CD14-positive monocyte (primary cell): ENCODE measurements around the gene PTGR2. TPM values are rescaled to one million over a fixed set of nuclear protein-coding genes. Genes with fewer than 3 reads are reported as not detected.

Source experiments
- DNase-seq, 3 donors: peaks; one replicate each; pipeline ENCODE4 v3.0.0-alpha.2; 2011 to 2022
- H2AFZ ChIP-seq: 2 replicates; pipeline ENCODE4 v1.6.0; 2012; ENCODE audit warnings: mild to moderate bottlenecking, low read depth, low read length, inconsistent platforms; ENCODE audit not compliant: insufficient read depth, poor library complexity, severe bottlenecking
- H3K27ac ChIP-seq, 2 donors: 1 replicate in 1 of 2; 2 replicates in 1 of 2; pipeline ENCODE4 v1.5.1; 2012 to 2013; ENCODE audit warnings: low read length in 2 of 2, control low read depth in 1 of 2, inconsistent platforms in 1 of 2, low read depth in 1 of 2, mild to moderate bottlenecking in 1 of 2
- H3K27me3 ChIP-seq, 2 donors: one replicate each; pipeline versions ENCODE4 v1.6.0 to v1.6.1; 2011 to 2013; ENCODE audit warnings: low read length in 2 of 2; ENCODE audit not compliant: control insufficient read depth in 2 of 2, insufficient read depth in 2 of 2
- H3K36me3 ChIP-seq, 2 donors: replicated peaks in 1 of 2; 1 replicate in 1 of 2; 2 replicates in 1 of 2; pipeline versions ENCODE4 v1.5.1 to v1.6.1; 2012 to 2013; ENCODE audit warnings: low read length in 2 of 2, control low read depth in 1 of 2, inconsistent platforms in 1 of 2, mild to moderate bottlenecking in 1 of 2; ENCODE audit not compliant: insufficient read depth in 2 of 2, control insufficient read depth in 1 of 2
- H3K4me1 ChIP-seq, 2 donors: 1 replicate in 1 of 2; 2 replicates in 1 of 2; pipeline versions ENCODE4 v1.5.1 to v1.6.1; 2012 to 2013; ENCODE audit warnings: low read length in 2 of 2, control low read depth in 1 of 2, inconsistent platforms in 1 of 2, mild to moderate bottlenecking in 1 of 2, moderate library complexity in 1 of 2; ENCODE audit not compliant: insufficient read depth in 2 of 2, control insufficient read depth in 1 of 2
- H3K4me2 ChIP-seq: replicated peaks from 2 replicates; pipeline ENCODE3; 2012; ENCODE audit warnings: low read length, moderate library complexity, mild to moderate bottlenecking; ENCODE audit not compliant: poor library complexity, severe bottlenecking; ENCODE audit errors: extremely low read depth
- H3K4me3 ChIP-seq, 3 experiments: fragments of 200-600 bp in 1 of 3; sonication (generic) in 1 of 3; replicated peaks in 1 of 3; 1 replicate in 2 of 3; 2 replicates in 1 of 3; pipeline ENCODE4 v1.5.1; 2011 to 2013; ENCODE audit warnings: low read length in 3 of 3, mild to moderate bottlenecking in 3 of 3, control low read depth in 2 of 3, low read depth in 2 of 3, inconsistent platforms in 1 of 3, moderate library complexity in 1 of 3
- H3K79me2 ChIP-seq: 2 replicates; pipeline ENCODE4 v1.6.0; 2012; ENCODE audit warnings: mild to moderate bottlenecking, control low read depth, inconsistent platforms, low read length, moderate library complexity; ENCODE audit not compliant: insufficient read depth
- H3K9ac ChIP-seq: 2 replicates; pipeline ENCODE4 v1.6.0; 2017; ENCODE audit warnings: low read length, mild to moderate bottlenecking; ENCODE audit not compliant: insufficient read depth, poor library complexity, severe bottlenecking
- H3K9me3 ChIP-seq, 2 donors: replicated peaks in 1 of 2; 1 replicate in 1 of 2; 2 replicates in 1 of 2; pipeline versions ENCODE4 v1.5.1 to v1.6.1; 2012 to 2013; ENCODE audit warnings: low read length in 2 of 2, control low read depth in 1 of 2; ENCODE audit not compliant: control insufficient read depth in 1 of 2, insufficient read depth in 1 of 2
- H4K20me1 ChIP-seq: 2 replicates; pipeline ENCODE4 v1.6.0; 2012; ENCODE audit warnings: mild to moderate bottlenecking, low read length, control low read depth, moderate library complexity; ENCODE audit not compliant: insufficient read depth
- H3K27ac Mint-ChIP-seq, 7 donors: one replicate each; pipeline ENCODE4 v1.8.0; 2020; ENCODE audit warnings: mild to moderate bottlenecking in 7 of 7, mixed read lengths in 7 of 7, moderate library complexity in 6 of 7, inconsistent platforms in 2 of 7
- H3K27me3 Mint-ChIP-seq, 3 donors: one replicate each; pipeline ENCODE4 v1.8.0; 2021 to 2022; ENCODE audit warnings: low read depth in 3 of 3, mild to moderate bottlenecking in 3 of 3, mixed read lengths in 3 of 3, moderate library complexity in 3 of 3, inconsistent platforms in 1 of 3
- H3K36me3 Mint-ChIP-seq, 2 donors: one replicate each; pipeline ENCODE4 v1.8.0; 2020; ENCODE audit warnings: mixed read lengths in 2 of 2, inconsistent platforms in 1 of 2, mild to moderate bottlenecking in 1 of 2
- H3K4me1 Mint-ChIP-seq: one replicate; pipeline ENCODE4 v1.8.0; 2020; ENCODE audit warnings: mild to moderate bottlenecking, mixed read lengths
- H3K4me3 Mint-ChIP-seq, 2 donors: one replicate each; pipeline ENCODE4 v1.8.0; 2020; ENCODE audit warnings: mild to moderate bottlenecking in 2 of 2, mixed read lengths in 2 of 2, moderate library complexity in 1 of 2
- H3K9me3 Mint-ChIP-seq, 7 donors: one replicate each; pipeline ENCODE4 v1.8.0; 2020 to 2022; ENCODE audit warnings: mixed read lengths in 7 of 7, mild to moderate bottlenecking in 6 of 7, moderate library complexity in 6 of 7, inconsistent platforms in 2 of 7
- WGBS: methylation state at CpG from one replicate; pipeline ENCODE4 v1.1.5; 2013; ENCODE audit warnings: missing lambda C conversion rate; ENCODE audit not compliant: insufficient coverage; 5-methylcytosine and 5-hydroxymethylcytosine counted together
- intact Hi-C, 2 donors: fragments of 100-400 bp; cut with micrococcal nuclease; formaldehyde crosslinking; loops; one replicate each; pipeline versions ENCODE4 v1.15.0 to v1.15.1; 2023
- polyA plus RNA-seq, 3 donors: library from polyadenylated mRNA; depleted of rRNA in 1 of 3; unstranded in 2 of 3; stranded (reverse) in 1 of 3; fragments of 300-500 nt in 2 of 3; fragments of >200 nt in 1 of 3; fragmentation: Illumina TruSeq in 2 of 3; gene quantifications; 1 replicate in 2 of 3; 2 replicates in 1 of 3; pipeline ENCODE4 v1.2.3, GENCODE V29; 2012 to 2021
- TF ChIP-seq, protein P1 (sequence below): fragments of 200-600 bp; IDR thresholded peaks from one replicate; pipeline ENCODE4 v1.8.0; 2022; ENCODE audit warnings: antibody characterized with exemption, mild to moderate bottlenecking

Gene PTGR2
- polyA plus RNA-seq, 3 donors = 1.1 to 3.8 (median 1.1) TPM

GRCh38 chr14:73817020-73817655, 34.5 kb upstream of the PTGR2 start:
- Histone ChIP-seq H3K4me3 (no peak overlapping the region), H3K27me3 (no peaks in the 10 kb centered on the region), H4K20me1 (no peaks in the 10 kb centered on the region), H3K4me2 (no peak overlapping the region), H3K4me1 (no peaks in the 10 kb centered on the region), H3K27ac (no peak overlapping the region), H3K9me3 (no peaks in the 10 kb centered on the region), H2AFZ (no peak overlapping the region), H3K36me3 (no peaks in the 10 kb centered on the region), H3K79me2 (no peaks in the 10 kb centered on the region), H3K9ac (no peak overlapping the region)
- H3K36me3 Mint-ChIP-seq = no peaks in the 10 kb centered on the region
- H3K4me1 Mint-ChIP-seq = peaks cover 5% of the 10 kb centered on the region
- DNase-seq = no peak
- 86% methylated on average over 2 of the region's 7 CpGs for WGBS
- H3K27ac Mint-ChIP-seq = no peak overlapping the region
- H3K9me3 Mint-ChIP-seq = no peaks in the 10 kb centered on the region
- TF ChIP-seq, protein P1, sequence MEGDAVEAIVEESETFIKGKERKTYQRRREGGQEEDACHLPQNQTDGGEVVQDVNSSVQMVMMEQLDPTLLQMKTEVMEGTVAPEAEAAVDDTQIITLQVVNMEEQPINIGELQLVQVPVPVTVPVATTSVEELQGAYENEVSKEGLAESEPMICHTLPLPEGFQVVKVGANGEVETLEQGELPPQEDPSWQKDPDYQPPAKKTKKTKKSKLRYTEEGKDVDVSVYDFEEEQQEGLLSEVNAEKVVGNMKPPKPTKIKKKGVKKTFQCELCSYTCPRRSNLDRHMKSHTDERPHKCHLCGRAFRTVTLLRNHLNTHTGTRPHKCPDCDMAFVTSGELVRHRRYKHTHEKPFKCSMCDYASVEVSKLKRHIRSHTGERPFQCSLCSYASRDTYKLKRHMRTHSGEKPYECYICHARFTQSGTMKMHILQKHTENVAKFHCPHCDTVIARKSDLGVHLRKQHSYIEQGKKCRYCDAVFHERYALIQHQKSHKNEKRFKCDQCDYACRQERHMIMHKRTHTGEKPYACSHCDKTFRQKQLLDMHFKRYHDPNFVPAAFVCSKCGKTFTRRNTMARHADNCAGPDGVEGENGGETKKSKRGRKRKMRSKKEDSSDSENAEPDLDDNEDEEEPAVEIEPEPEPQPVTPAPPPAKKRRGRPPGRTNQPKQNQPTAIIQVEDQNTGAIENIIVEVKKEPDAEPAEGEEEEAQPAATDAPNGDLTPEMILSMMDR = no peak
- peaks cover 0 to 3% (median 3%) of the 10 kb centered on the region in 3 donors for H3K27me3 Mint-ChIP-seq
- no peak overlapping the region for H3K4me3 Mint-ChIP-seq
- intact Hi-C loops = no loop called here

- intact Hi-C loops = no loop called here
- Mint-ChIP-seq H3K27ac (peak overlapping the region in 1 of 7 donors; percentile 25), H3K9me3 (no peaks in the 10 kb centered on the region), H3K4me1 (peaks cover 5% of the 10 kb centered on the region), H3K4me3 (no peak overlapping the region), H3K36me3 (no peaks in the 10 kb centered on the region), H3K27me3 (peaks cover 0 to 3% (median 3%) of the 10 kb centered on the region in 3 donors)
- Histone ChIP-seq H2AFZ (no peak overlapping the region), H3K9me3 (no peaks in the 10 kb centered on the region), H3K4me3 (no peak overlapping the region), H3K36me3 (no peaks in the 10 kb centered on the region), H3K9ac (no peak overlapping the region), H3K79me2 (no peaks in the 10 kb centered on the region), H4K20me1 (no peaks in the 10 kb centered on the region), H3K27ac (no peak overlapping the region), H3K27me3 (no peaks in the 10 kb centered on the region), H3K4me2 (no peak overlapping the region), H3K4me1 (no peaks in the 10 kb centered on the region)
- DNase-seq = no peak
- TF ChIP-seq, protein P1 = no peak
- WGBS = 95% methylated on average over 7 of the region's 9 CpGs
Observed at GRCh38 chr14:73818821-73819220, 32.8 kb upstream of the PTGR2 start.
